SK-N-SH (cell line): Measurements from ENCODE around the gene DDX31. TPM values are rescaled to one million over a fixed set of nuclear protein-coding genes. Genes with fewer than 3 reads are reported as not detected.
A peak's percentile ranks its signal among the peaks of the same experiment; 100 is the strongest.

Source experiments
- CTCF ChIA-PET: fragments of 300-600, 350-600 bp; formaldehyde crosslinking; extraction: SDS; loops from one replicate; lab custom pipeline; 2021; lab: Yijun Ruan, JAX
- POLR2A ChIA-PET: fragments of 350-600 bp; sonication (Branson Sonifier 250); formaldehyde crosslinking; extraction: SDS; loops from one replicate; lab custom pipeline; 2020; ENCODE audit warnings: antibody characterized with exemption, inconsistent platforms; lab: Yijun Ruan, JAX
- DNase-seq: peaks from one replicate; pipeline ENCODE4 v3.0.0; 2012
- H2AFZ ChIP-seq: fragments of 200-600 bp; sonication (generic); 2 replicates; pipeline ENCODE4 v1.8.1; 2016; ENCODE audit warnings: antibody characterized with exemption, mild to moderate bottlenecking, low read depth
- H3F3A ChIP-seq: fragments of 200-600 bp; sonication (generic); replicated peaks from 2 replicates; pipeline ENCODE3; 2016; ENCODE audit warnings: antibody characterized with exemption, mild to moderate bottlenecking; ENCODE audit not compliant: insufficient read depth
- H3K27ac ChIP-seq, 2 experiments: fragments of 200-500 bp in 1 of 2; fragments of 200-600 bp in 1 of 2; sonication (Bioruptor generic) in 1 of 2; sonication (generic), shearing (Covaris generic) in 1 of 2; 2 replicates each; pipeline versions ENCODE4 v1.5.1 to v1.6.1; 2014 to 2016; ENCODE audit warnings: low read depth in 2 of 2, inconsistent platforms in 1 of 2, low read length in 1 of 2, mild to moderate bottlenecking in 1 of 2, mixed read lengths in 1 of 2
- H3K27me3 ChIP-seq: fragments of 200-600 bp; sonication (generic), shearing (Covaris generic); 2 replicates; pipeline ENCODE4 v1.6.1; 2016; ENCODE audit warnings: mixed run types; ENCODE audit not compliant: insufficient read depth
- H3K36me3 ChIP-seq, 2 experiments: fragments of 200-500 bp in 1 of 2; fragments of 200-600 bp in 1 of 2; sonication (Bioruptor generic) in 1 of 2; sonication (generic) in 1 of 2; replicated peaks in 1 of 2; 2 replicates each; pipeline versions ENCODE3 to v1.5.1; 2014 to 2016; ENCODE audit warnings: low read length in 1 of 2, mild to moderate bottlenecking in 1 of 2; ENCODE audit not compliant: insufficient read depth in 2 of 2, control insufficient read depth in 1 of 2
- H3K4me1 ChIP-seq, 2 experiments: fragments of 200-500 bp in 1 of 2; fragments of 200-600 bp in 1 of 2; sonication (Bioruptor generic) in 1 of 2; sonication (generic), shearing (Covaris generic) in 1 of 2; 2 replicates each; pipeline versions ENCODE4 v1.5.1 to v1.6.1; 2014 to 2016; ENCODE audit warnings: low read depth in 1 of 2, low read length in 1 of 2, mixed run types in 1 of 2; ENCODE audit not compliant: insufficient read depth in 2 of 2, control insufficient read depth in 1 of 2
- H3K4me2 ChIP-seq: fragments of 200-600 bp; sonication (generic), shearing (Covaris generic); 2 replicates; pipeline ENCODE4 v1.6.1; 2017; ENCODE audit warnings: mixed run types
- H3K4me3 ChIP-seq, 2 experiments: fragments of 200-500 bp in 1 of 2; fragments of 200-600 bp in 1 of 2; sonication (Bioruptor generic) in 1 of 2; sonication (generic), shearing (Covaris generic) in 1 of 2; 2 replicates each; pipeline versions ENCODE4 v1.5.1 to v1.8.1; 2014 to 2016; ENCODE audit warnings: low read depth in 2 of 2, inconsistent platforms in 1 of 2, low read length in 1 of 2, mild to moderate bottlenecking in 1 of 2, mixed read lengths in 1 of 2, moderate library complexity in 1 of 2
- H3K79me2 ChIP-seq: fragments of 200-600 bp; sonication (generic); 2 replicates; pipeline ENCODE4 v1.8.1; 2017; ENCODE audit warnings: mild to moderate bottlenecking; ENCODE audit not compliant: insufficient read depth
- H3K9ac ChIP-seq: fragments of 200-600 bp; sonication (generic); 2 replicates; pipeline ENCODE4 v1.6.1; 2017; ENCODE audit warnings: mixed run types
- H3K9me2 ChIP-seq: fragments of 200-600 bp; sonication (generic); 2 replicates; pipeline ENCODE4 v1.6.1; 2017; ENCODE audit warnings: mixed run types
- H3K9me3 ChIP-seq: fragments of 200-600 bp; sonication (generic); 2 replicates; pipeline ENCODE4 v1.6.1; 2017; ENCODE audit warnings: mixed run types, mild to moderate bottlenecking, moderate library complexity
- H4K20me1 ChIP-seq: fragments of 200-600 bp; sonication (generic); 2 replicates; pipeline ENCODE4 v1.6.1; 2017; ENCODE audit warnings: mild to moderate bottlenecking, mixed run types; ENCODE audit not compliant: insufficient read depth
- FOXJ3 ChIP-seq: sonication (generic); formaldehyde crosslinking; IDR thresholded peaks from 2 replicates; pipeline ENCODE4 v1.5.1; 2020; ENCODE audit warnings: mild to moderate bottlenecking, missing genetic modification reagents
- GATA2 ChIP-seq: sonication (generic); formaldehyde crosslinking; IDR thresholded peaks from 2 replicates; pipeline ENCODE4 v1.5.0; 2020; ENCODE audit warnings: mild to moderate bottlenecking, missing genetic modification reagents
- POLR2AphosphoS5 ChIP-seq: IDR thresholded peaks from 2 replicates; pipeline ENCODE4 v1.6.1; 2012; ENCODE audit warnings: low read depth, low read length
- RAD21 ChIP-seq: IDR thresholded peaks from 2 replicates; pipeline ENCODE4 v1.6.1; 2012; ENCODE audit warnings: mild to moderate bottlenecking, low read length
- SMC3 ChIP-seq: IDR thresholded peaks from 2 replicates; pipeline ENCODE4 v1.6.1; 2012; ENCODE audit warnings: low read depth, low read length, improper control_type of control experiment
- TEAD4 ChIP-seq: IDR thresholded peaks from 2 replicates; pipeline ENCODE4 v1.4.0; 2012; ENCODE audit warnings: mild to moderate bottlenecking, borderline replicate concordance; ENCODE audit not compliant: insufficient read depth
- WGBS: methylation state at CpG from one replicate; pipeline ENCODE4 v1.1.6; 2017; ENCODE audit warnings: low lambda C conversion rate; 5-methylcytosine and 5-hydroxymethylcytosine counted together
- polyA plus RNA-seq, 3 experiments: library from polyadenylated mRNA; depleted of rRNA; stranded (reverse); fragments of >200 nt; gene quantifications; 2 replicates each; pipeline ENCODE4 v1.2.3, GENCODE V29; 2012
- TF ChIP-seq, protein P1 (sequence below): IDR thresholded peaks from 2 replicates; pipeline ENCODE4 v1.6.1; 2012; ENCODE audit warnings: mild to moderate bottlenecking, low read depth, low read length, moderate library complexity
- TF ChIP-seq, protein P2 (sequence below): IDR thresholded peaks from 2 replicates; pipeline ENCODE4; 2012
- TF ChIP-seq, protein P3 (sequence below): fragments of 150-350 bp; IDR thresholded peaks from 2 replicates; pipeline ENCODE4 v1.6.1; 2017; ENCODE audit warnings: antibody characterized with exemption, low read length, low read depth, borderline replicate concordance

Gene DDX31
- polyA plus RNA-seq, 1 of the 3 experiments (the other 2 are of a cell fraction) = 13.9 TPM

DNA sequence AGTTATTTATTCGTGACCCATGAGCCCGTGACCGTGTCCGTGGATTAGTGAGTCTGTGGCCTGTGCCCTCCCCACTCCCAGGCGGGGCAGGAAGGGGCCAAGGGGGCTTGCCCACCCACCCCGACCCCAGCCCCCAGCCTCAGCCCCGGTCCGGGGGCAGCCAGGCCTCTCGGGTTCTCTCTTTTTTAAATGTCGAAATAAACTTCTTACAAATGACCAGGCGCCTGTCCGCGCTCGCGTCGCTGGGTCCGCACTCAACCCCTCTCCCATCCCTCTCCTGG is 79.8 kb downstream of the DDX31 start:
- H3K79me2 ChIP-seq = no peaks in the 10 kb centered on the region
- no peak overlapping the region for H3K27ac ChIP-seq
- ChIA-PET POLR2A (no interaction called here), CTCF (no interaction called here)
- peaks cover 34% of the 10 kb centered on the region for H4K20me1 ChIP-seq
- peaks cover 0 to 20% of the 10 kb centered on the region in 2 experiments for H3K36me3 ChIP-seq
- H3K9ac ChIP-seq = no peak overlapping the region
- no peak for DNase-seq
- peaks cover 56% of the 10 kb centered on the region for H3K27me3 ChIP-seq
- TF ChIP-seq TEAD4 (no peak), GATA2 (CRISPR knock-in tag) (no peak)
- H2AFZ ChIP-seq = no peak overlapping the region
- no peak overlapping the region for H3K4me2 ChIP-seq
- no peaks in the 10 kb centered on the region for H3K9me3 ChIP-seq
- H3K4me1 ChIP-seq = peaks cover 0 to 4% of the 10 kb centered on the region in 2 experiments; a peak in 1 of 4 replicates
- H3K9me2 ChIP-seq = no peaks in the 10 kb centered on the region
- WGBS = 43% methylated on average over 13 of the region's 17 CpGs
- no peaks in the 10 kb centered on the region for H3F3A ChIP-seq
- H3K4me3 ChIP-seq = no peak overlapping the region

DNA sequence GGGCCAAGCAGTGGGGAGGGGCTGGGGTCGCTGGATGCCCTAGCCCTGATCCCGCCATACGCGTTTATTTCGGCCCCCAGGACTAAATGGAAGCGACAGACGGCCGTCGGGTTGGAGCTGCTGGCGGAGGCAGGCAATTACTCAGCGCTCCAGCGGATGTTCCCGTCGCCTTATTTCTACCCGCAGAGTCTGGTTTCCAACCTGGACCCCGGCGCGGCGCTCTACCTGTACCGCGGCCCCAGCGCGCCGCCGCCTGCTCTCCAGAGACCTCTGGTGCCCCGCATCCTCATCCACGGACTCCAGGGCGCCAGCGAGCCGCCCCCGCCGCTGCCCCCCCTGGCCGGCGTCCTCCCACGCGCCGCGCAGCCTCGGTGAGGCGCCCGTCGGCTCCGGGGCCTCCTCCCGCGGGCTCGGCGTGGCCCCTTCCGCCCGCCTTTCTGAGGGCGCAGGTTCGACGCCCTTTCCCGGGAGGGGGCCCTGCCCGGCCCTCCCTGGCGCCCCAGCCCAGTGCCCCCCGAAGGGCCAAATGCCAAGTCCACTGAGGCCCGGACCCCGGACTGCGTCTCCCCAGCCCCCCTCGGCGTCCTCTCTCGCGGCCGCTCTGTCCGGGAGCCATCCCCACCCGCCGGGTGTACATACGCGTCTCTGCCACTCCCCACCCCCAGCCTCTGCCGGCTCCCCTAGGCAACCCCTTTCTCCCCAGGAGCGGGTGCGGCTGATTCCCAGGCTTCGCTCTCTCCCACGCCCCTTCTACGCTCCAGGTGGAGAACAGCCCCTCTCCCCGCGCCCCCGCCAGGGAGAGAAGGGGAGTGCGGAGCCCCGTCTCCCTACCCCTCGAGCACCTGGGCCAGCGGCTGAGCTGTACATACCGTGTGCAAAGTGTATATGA is 80.4 kb downstream of the DDX31 start:
- no peak overlapping the region for H3K4me2 ChIP-seq
- H3K79me2 ChIP-seq = no peaks in the 10 kb centered on the region
- no peak overlapping the region for H3K9ac ChIP-seq
- no peaks in the 10 kb centered on the region for H3K9me2 ChIP-seq
- H3F3A ChIP-seq = no peaks in the 10 kb centered on the region
- peaks cover 40% of the 10 kb centered on the region for H4K20me1 ChIP-seq
- H3K4me1 ChIP-seq = peaks cover 0 to 5% of the 10 kb centered on the region in 2 experiments; a peak in 1 of 4 replicates
- H3K27me3 ChIP-seq = peaks cover 62% of the 10 kb centered on the region
- ChIA-PET CTCF (interaction anchor here (1.6 to 3.5 kb wide), 2 partner anchors 14 to 64 kb away, joined by 4 to 20 read pairs; no protein-coding TSS in a partner anchor), POLR2A (no interaction called here)
- peaks cover 0 to 14% of the 10 kb centered on the region in 2 experiments for H3K36me3 ChIP-seq
- peak; percentile 71 for DNase-seq
- no peak overlapping the region for H3K27ac ChIP-seq
- WGBS = 26% methylated on average over 14 of the region's 83 CpGs
- no peaks in the 10 kb centered on the region for H3K9me3 ChIP-seq
- H3K4me3 ChIP-seq = no peak overlapping the region
- TF ChIP-seq RAD21 = no peak
- H2AFZ ChIP-seq = no peak overlapping the region

DNA sequence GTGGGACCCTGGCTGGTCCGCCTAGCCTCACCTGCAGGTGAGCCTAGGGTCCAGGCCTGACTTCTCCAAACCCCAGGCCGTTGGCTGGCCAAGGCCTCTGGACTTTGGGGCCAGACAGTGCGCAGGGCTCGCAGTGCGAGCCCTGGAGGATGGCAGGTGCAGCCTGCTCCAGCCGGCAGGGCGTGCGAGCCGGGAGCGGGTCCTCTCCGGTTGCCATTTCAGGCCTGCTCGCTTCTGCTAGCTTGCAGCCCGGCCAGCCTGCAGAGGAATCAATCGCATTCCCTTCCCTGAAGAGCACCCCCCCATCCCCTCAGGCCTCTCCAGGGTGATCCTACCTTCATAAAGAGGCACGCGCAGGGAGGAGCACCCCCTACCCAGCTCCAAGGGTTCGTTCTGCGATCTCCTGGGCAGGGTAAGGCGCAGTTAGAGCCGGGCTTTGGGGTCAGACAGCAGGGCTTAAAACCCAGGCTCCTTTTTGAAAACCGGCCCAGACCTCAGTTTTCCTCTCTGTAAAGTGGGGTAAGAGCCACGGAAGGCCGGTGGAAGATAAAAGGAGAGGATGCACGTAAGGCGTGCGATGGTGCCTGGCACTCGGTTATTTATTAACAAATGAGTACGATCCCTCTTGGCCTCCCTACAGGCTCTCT is 81.2 kb downstream of the DDX31 start:
- DNase-seq = peak; percentile 51
- Histone ChIP-seq H3K4me1 (peaks cover 0 to 5% of the 10 kb centered on the region in 2 experiments; a peak in 1 of 4 replicates), H3K27ac (no peak overlapping the region), H3K27me3 (peaks cover 67% of the 10 kb centered on the region)
- ChIA-PET POLR2A (no interaction called here), CTCF (interaction anchor here (1.2 to 3.5 kb wide), 3 partner anchors 13 to 314 kb away, joined by 3 to 20 read pairs (median 4); no protein-coding TSS in a partner anchor)
- TF ChIP-seq POLR2AphosphoS5 (no peak), SMC3 (no peak), FOXJ3 (CRISPR knock-in tag) (no peak)
- TF ChIP-seq, protein P1, sequence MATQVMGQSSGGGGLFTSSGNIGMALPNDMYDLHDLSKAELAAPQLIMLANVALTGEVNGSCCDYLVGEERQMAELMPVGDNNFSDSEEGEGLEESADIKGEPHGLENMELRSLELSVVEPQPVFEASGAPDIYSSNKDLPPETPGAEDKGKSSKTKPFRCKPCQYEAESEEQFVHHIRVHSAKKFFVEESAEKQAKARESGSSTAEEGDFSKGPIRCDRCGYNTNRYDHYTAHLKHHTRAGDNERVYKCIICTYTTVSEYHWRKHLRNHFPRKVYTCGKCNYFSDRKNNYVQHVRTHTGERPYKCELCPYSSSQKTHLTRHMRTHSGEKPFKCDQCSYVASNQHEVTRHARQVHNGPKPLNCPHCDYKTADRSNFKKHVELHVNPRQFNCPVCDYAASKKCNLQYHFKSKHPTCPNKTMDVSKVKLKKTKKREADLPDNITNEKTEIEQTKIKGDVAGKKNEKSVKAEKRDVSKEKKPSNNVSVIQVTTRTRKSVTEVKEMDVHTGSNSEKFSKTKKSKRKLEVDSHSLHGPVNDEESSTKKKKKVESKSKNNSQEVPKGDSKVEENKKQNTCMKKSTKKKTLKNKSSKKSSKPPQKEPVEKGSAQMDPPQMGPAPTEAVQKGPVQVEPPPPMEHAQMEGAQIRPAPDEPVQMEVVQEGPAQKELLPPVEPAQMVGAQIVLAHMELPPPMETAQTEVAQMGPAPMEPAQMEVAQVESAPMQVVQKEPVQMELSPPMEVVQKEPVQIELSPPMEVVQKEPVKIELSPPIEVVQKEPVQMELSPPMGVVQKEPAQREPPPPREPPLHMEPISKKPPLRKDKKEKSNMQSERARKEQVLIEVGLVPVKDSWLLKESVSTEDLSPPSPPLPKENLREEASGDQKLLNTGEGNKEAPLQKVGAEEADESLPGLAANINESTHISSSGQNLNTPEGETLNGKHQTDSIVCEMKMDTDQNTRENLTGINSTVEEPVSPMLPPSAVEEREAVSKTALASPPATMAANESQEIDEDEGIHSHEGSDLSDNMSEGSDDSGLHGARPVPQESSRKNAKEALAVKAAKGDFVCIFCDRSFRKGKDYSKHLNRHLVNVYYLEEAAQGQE = no peak
- TF ChIP-seq, protein P2, sequence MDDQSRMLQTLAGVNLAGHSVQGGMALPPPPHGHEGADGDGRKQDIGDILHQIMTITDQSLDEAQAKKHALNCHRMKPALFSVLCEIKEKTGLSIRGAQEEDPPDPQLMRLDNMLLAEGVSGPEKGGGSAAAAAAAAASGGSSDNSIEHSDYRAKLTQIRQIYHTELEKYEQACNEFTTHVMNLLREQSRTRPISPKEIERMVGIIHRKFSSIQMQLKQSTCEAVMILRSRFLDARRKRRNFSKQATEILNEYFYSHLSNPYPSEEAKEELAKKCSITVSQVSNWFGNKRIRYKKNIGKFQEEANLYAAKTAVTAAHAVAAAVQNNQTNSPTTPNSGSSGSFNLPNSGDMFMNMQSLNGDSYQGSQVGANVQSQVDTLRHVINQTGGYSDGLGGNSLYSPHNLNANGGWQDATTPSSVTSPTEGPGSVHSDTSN = no peak
- TF ChIP-seq, protein P3, sequence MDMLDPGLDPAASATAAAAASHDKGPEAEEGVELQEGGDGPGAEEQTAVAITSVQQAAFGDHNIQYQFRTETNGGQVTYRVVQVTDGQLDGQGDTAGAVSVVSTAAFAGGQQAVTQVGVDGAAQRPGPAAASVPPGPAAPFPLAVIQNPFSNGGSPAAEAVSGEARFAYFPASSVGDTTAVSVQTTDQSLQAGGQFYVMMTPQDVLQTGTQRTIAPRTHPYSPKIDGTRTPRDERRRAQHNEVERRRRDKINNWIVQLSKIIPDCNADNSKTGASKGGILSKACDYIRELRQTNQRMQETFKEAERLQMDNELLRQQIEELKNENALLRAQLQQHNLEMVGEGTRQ = no peak
- TF ChIP-seq, all 33 proteins: peak for 0
- no peak overlapping the region for H2AFZ ChIP-seq
- H3K9me2 ChIP-seq = no peaks in the 10 kb centered on the region
- H3K9me3 ChIP-seq = no peaks in the 10 kb centered on the region
- H3K79me2 ChIP-seq = no peaks in the 10 kb centered on the region
- H3K36me3 ChIP-seq = peaks cover 0 to 9% of the 10 kb centered on the region in 2 experiments
- no peaks in the 10 kb centered on the region for H3F3A ChIP-seq
- no peak overlapping the region for H3K4me2 ChIP-seq
- WGBS = 61% methylated on average over 14 of the region's 28 CpGs
- H4K20me1 ChIP-seq = peaks cover 42% of the 10 kb centered on the region
- H3K4me3 ChIP-seq = no peak overlapping the region
- no peak overlapping the region for H3K9ac ChIP-seq
